HG03342 (cell line): ENCODE results near the gene HLA-DQB2.
"Not testable (repeated sequence)": the region's sequence is repeated elsewhere in the genome, so short reads cannot be mapped to it uniquely, and the experiment has no call there.

Source experiments
- ATAC-seq: cut with Tn5 transposase; IDR thresholded peaks from one replicate; pipeline ENCODE4 v1.9.1; 2021; ENCODE audit warnings: mild to moderate bottlenecking, moderate library complexity; ENCODE audit not compliant: unreplicated experiment

Gene HLA-DQB2

DNA sequence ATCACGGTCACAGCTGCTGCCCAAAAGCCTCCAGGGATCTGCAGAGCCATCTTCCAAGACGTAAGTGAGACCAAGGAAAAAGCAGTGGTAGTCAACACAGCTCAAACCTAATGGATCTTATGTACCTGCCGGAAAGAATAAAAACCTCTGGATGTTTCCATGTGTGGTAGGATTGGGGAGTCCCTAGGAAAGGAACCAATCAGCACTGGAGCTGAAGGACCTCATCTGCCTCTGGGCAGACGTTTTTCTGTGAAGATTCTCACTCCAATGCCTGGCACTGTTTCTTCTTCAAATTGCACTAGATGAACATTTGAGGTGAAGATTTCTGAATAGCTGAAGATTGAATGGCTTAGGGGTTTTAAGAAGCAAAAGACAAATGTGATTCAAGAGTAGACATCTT, at the start of gene HLA-DQB2:
Gene HLA-DQB2 (minus strand): TSS at position 112 of the 400 bp plus-strand sequence. CDS start 62 bp downstream, at position 50.
- no peak for ATAC-seq

DNA sequence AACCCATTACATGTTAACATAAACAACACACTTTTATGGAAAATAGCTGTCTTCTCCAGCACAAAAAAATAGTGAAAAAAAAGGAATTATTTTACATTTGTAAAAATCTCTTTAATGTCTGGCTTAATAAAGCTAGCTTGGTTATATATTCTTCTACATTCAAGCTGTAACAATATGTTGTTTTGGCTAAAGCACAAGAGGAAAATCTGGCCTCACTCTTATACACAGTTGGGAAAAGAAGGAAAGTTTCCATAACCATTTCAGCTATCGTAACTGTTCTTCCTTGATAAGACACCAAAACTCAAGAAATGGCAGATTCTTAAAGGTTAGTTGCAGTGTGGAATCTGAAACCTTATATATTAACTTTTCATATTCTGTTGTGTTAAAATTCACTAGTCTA, 45.8 kb upstream of the HLA-DQB2 start:
- ATAC-seq: no peak

GRCh38 chr6:32807020-32807580, 43.8 kb upstream of the HLA-DQB2 start:
- no peak for ATAC-seq

- not testable (repeated sequence) for ATAC-seq
These were observed 42.1 kb upstream of the HLA-DQB2 start for GRCh38 chr6:32805404-32805803.

- no peak for ATAC-seq
These were observed 40.1 kb upstream of the HLA-DQB2 start for GRCh38 chr6:32803416-32803815.

DNA sequence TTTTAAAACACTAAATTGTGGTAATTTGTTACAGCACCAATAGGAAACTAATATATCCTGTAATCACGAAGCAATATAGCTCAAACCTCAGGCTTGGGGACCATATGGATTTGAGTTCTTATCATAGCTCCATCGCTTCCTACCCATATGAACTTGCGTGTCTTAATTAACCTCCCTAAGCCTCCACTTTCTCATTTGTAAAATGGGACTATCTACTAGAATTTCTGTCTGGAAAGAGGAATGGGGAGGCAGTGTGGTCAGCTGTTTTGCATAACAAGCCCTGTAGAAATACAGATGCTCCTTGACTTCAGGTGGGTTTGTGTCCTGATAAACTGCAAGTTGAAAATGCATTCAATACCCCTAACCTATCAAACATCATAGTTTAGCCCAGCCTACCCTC, 36.4 kb upstream of the HLA-DQB2 start:
- ATAC-seq: no peak

DNA sequence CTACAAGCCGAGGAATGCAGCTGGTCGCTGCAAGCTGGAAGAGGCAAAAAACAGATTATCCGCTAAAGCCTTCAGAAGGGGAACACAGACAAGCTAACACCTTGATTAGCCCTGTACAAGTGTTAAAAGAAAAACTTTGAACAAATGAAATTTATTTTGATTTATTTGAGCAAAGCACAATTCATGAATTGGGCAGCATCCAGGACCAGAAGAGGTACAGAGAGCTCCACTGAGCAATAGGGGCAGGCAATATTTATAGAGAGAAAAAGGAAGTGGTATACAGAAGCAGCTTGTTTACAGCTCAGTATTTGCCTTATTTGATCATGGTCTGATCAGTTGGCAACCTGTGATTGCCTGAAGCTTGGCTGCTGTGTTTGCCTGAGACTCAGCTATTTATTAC, 35.8 kb upstream of the HLA-DQB2 start:
- no peak for ATAC-seq

DNA sequence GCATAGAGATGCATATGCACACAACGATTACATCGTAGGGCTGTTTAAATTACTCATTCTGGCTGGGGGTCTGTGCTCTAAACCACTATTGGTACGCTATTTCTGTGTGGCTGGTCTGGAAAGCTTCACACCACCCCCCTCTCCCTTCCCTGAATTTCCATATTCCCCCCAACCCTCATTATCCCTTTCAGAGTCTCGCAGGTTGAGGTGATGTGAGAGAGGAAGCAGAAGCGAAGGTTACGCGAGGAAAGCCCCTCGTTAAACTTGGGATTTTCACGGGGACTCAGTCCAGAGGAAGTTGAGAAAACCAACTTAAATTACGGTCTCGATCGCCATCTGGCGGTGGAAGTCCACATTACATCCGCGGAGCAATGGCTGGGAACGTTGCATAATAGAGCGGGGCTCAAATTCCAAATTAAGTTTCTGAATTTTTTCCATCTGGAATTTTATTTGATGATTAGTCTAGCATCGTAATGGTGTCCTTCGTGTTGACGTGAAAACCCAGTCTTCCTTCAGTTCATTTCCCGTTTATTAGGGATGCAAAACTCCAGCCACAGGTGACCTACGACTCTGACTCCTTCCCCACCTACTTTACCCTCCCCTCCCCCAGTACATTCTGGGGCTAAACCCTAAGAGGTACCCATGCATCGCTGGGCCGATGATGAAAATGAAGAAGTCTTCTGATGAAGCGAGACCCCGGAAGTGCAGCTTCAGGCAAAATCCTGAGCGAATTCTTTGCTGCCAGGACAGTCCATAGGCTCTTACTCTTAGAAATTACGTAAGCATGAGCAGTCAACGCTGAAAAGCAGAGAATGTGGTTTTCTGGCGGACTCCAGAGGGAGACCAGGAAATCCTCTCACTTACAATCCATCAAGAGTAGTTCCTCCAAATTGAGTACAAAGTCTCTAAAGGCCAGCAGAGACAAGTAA, 33.8 kb upstream of the HLA-DQB2 start:
- ATAC-seq: no peak

DNA sequence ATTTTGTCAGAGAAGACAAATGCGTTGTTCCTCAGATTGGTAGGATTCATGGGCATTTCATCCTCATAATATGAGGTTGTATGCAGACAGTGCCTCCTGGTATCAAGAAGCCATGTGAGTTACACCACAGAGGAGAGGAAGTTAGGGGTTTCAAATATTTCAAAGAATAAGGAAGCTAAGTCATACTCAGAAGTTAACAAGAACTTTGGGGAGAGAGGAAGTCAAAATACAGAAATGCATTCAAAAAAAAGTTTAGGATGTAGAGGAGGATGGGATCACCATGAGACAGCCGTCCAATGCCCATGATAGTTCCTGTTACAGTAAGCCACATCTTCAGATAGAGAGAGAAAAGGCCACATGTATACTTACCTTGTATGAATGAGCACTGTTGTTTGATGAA, 31.2 kb upstream of the HLA-DQB2 start:
- no peak for ATAC-seq

DNA sequence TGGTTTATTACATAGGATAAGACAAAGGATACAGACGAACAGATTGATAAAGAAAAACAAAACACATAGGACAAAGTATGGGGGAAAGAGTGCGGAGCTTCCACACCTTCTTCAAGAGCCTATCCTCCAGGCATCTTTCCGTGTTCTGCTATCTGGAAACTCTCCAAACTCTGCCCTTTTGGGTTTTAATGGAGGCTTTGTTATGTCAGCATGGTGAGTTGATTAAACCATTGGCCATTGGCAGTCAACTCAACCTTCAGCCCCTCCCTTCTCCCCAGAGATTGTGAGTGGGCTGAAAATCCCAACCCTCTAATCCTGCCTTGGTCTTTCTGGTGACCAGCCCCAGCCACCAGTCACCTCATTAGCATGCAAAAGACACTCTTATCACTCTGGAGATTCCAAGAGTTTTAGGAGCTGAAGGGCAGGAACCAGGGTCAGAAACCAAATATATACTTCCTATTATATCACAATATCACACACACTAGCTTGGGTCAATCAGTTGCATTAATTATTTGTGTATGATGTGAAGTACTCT, 29.6 kb upstream of the HLA-DQB2 start:
- no peak for ATAC-seq

DNA sequence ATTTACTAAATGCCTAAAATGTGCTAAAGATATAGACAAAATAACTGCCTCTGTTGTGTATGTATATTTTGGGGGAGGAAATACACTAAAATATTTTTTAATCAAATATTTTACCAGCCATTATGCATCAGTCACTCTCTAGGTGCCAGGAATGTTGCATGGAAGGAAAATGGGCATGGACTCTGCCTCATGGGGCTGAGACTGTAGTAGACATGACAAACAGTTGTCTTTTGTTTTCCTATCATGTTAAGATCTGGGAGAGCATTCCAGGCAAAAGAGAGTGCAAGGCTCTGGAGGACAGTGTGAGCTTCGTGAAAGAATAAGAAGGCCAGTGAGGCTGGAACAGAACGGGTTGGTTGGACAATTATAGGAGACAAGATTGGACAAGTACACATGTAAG, 27.0 kb upstream of the HLA-DQB2 start:
- no peak for ATAC-seq

DNA sequence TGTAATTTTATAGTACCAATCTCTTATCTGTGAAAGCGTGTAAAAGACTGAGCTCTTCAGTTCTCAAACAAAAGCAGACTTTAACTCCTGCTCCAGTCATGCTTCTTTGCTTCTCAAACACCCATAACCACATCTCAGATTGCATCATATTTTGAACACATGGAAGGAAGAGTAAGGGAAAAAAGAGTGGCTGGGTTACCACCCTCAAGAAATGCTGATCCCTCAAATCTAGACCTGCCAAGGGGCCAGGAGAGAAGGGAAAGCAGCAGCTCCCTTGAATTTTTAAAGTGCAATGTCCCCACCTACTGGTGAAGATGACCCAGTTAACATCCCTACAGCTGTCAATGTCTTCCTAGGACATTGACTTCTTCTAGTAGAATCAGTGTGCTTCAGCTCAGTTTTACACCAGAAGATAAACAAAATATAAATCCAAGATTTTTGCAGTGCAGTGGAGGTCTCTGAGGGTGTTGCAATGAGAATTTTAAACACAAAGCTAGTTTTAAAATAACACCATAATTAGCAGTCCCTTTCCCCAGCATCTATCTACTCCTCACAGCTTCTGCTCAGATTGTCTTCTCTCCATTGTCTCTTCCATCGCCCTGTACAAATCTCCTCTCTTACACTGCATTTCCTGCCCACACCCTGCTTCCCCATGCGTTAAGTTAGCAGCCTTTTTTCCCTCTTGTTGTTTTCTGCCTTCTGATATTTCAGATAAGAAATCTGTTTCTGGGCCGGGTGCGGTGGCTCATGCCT, 22.6 kb upstream of the HLA-DQB2 start:
- ATAC-seq: no peak

DNA sequence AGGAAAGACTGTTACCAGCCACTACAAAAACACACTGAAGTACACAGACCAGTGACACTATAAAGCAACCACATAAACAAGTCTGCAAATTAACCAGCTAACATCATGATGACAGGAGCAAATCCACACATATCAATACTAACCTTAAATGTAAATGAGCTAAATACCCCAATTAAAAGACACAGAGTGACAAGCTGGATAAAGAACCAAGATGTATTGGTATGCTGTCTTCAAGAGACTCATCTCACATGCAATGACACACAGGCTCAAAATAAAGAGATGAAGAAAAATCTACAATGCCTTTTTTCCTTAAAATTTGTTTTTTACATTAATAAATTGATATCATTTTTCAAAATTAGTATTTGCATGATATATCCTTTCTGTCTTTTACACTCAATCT, 19.6 kb upstream of the HLA-DQB2 start:
- not testable (repeated sequence) for ATAC-seq

GRCh38 chr6:32779036-32779435, 15.7 kb upstream of the HLA-DQB2 start:
- ATAC-seq: no peak

DNA sequence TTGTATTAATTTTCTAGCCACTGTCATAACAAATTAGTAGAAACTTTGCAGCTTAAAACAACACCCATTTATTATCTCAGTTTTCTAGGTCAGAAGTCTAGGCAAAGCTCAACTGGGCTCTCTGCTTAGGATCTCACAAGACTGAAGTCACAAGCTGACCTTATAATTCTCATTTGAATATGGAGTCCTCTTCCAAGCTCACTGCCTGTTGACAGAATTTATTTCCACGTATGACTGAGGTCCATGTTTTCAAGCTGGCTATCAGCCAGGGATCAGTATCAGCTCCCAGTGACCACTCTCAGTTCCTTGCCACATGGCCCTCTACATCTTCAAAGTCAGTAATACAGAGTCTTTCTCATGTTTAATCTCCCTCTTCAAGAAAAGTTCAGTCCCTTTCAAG, 11.7 kb upstream of the HLA-DQB2 start:
- no peak for ATAC-seq

DNA sequence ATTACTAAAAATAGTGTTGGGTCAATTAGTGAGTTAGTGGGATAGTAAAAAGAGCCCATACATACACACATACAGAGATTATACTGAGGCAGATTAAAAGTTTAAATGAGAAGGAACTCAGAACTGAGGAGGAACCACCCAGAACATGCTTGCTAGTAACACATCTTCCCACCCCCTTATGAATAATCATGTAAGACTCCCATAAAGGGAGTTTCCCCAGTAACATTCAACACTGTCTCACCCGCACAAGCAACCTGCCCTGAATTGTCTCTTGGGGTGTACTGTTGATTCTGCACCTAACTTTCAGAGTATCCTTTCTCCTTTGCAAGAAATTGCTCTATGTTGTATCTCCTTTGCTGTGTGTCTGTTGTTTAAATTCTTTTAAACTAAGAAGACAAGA, 11.1 kb upstream of the HLA-DQB2 start:
- ATAC-seq: no peak

DNA sequence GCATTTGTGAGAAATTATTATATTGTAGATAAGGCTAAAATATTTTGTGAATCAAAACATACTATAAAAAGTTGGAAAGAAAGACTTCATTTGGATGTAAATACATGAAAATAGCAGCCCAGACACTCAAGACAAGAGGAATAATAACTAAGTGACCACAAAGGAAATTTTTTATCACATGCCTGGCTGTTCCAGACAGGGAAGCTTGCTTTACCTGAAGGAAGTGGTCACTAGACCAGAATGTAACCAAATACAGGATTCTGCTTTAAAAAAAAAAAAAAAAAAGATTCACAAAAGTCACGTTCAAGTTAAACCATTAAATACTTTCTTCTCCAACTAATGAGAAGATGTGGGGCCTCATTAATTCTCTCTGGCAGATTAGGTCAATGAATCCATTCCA, 9.3 kb upstream of the HLA-DQB2 start:
- no peak for ATAC-seq

- ATAC-seq: no peak
These were observed 716 bp upstream of the HLA-DQB2 start for GRCh38 chr6:32764048-32764447.

DNA sequence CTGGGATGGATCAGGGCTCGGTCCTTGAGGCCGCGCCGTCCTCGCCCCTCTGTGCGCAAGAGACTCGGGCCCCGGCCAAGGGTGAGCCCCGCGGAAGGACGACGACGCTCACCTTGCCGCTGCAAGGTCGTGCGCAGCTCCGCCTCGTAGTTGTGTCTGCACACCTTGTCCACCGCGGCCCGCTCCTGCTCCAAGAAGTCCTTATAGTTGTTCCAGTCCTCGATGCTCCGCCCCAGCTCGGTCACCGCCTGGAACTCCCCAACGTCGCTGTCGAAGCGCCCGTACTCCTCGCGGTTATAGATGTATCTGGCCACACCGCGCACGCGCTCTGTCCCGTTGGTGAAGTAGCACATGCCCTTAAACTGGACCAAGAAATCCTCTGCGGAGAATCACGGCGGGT, 1.8 kb downstream of the HLA-DQB2 start:
- ATAC-seq: no peak

- ATAC-seq: no peak
These were observed 2.3 kb downstream of the HLA-DQB2 start for GRCh38 chr6:32761072-32761471.

DNA sequence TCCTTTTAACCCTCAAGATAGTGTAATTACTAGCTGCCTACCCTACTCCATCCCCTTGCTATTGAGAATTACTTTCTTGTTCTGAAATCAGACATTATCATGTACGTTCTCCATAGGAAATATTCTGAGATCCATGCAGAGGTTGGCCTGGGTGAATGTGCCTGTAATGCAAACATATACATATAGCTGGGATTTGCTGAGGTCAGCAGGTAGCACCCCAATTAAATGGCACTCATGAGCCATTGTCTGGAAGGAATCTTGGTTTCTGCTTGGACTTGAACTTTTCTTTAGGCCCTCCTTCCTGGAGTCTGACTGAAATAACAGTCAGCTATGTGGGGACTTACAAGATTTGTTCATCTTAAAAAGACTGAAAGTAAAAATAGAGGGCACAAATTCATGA, 3.7 kb downstream of the HLA-DQB2 start:
- no peak for ATAC-seq
